Activated CD4-positive, CD25-positive, alpha-beta regulatory T cell treated with anti-CD3 and anti-CD28 coated beads, Interleukin-2, amount 50 U/mL, for 72 hours (primary cell): ENCODE data around the gene TMEM200B.
"Not testable (repeated sequence)": the region's sequence is repeated elsewhere in the genome, so short reads cannot be mapped to it uniquely, and the experiment has no call there.

Experiments used
- DNase-seq: peaks from one replicate; pipeline ENCODE4 v3.0.0; 2021

TMEM200B gene

GRCh38 chr1:29133861-29134694, 10.4 kb upstream of the TMEM200B start:
- no peak for DNase-seq

- DNase-seq = not testable (repeated sequence)
Measured at GRCh38 chr1:29131056-29131455, 7.4 kb upstream of the TMEM200B start.

- no peak for DNase-seq
Measured at GRCh38 chr1:29129916-29130315, 6.2 kb upstream of the TMEM200B start.

- DNase-seq = no peak
Measured at GRCh38 chr1:29128739-29129138, 5.0 kb upstream of the TMEM200B start.

GRCh38 chr1:29126198-29126597, 2.5 kb upstream of the TMEM200B start:
- no peak for DNase-seq

- DNase-seq = no peak
Measured at GRCh38 chr1:29125788-29126187, 2.1 kb upstream of the TMEM200B start.

GRCh38 chr1:29125237-29125641, 1.5 kb upstream of the TMEM200B start:
- no peak for DNase-seq

GRCh38 chr1:29124366-29125236, 898 bp upstream of the TMEM200B start:
- DNase-seq = peak; percentile 60

- DNase-seq = no peak
Measured at GRCh38 chr1:29123053-29123886, 433 bp downstream of the TMEM200B start.

- no peak for DNase-seq
Measured at GRCh38 chr1:29122682-29123052, 1.0 kb downstream of the TMEM200B start.

- DNase-seq = no peak
Measured at GRCh38 chr1:29121936-29122681, 1.6 kb downstream of the TMEM200B start.

GRCh38 chr1:29121516-29121935, 2.2 kb downstream of the TMEM200B start:
- no peak for DNase-seq

GRCh38 chr1:29120947-29121485, 2.7 kb downstream of the TMEM200B start:
- DNase-seq = peak; percentile 67

GRCh38 chr1:29120367-29120766, 3.3 kb downstream of the TMEM200B start:
- DNase-seq = no peak

GRCh38 chr1:29119121-29119929, 4.4 kb downstream of the TMEM200B start:
- no peak for DNase-seq

- DNase-seq = no peak
Measured at GRCh38 chr1:29117381-29117780, 6.3 kb downstream of the TMEM200B start.

- DNase-seq = no peak
Measured at GRCh38 chr1:29114654-29115053, 9.0 kb downstream of the TMEM200B start.

- DNase-seq = no peak
Measured at GRCh38 chr1:29113413-29114117, 10.1 kb downstream of the TMEM200B start.

GRCh38 chr1:29112705-29113412, 10.8 kb downstream of the TMEM200B start:
- DNase-seq = no peak

GRCh38 chr1:29108041-29108440, 15.7 kb downstream of the TMEM200B start:
- not testable (repeated sequence) for DNase-seq
